ENCODE results near the gene NUDT4B.
"Not testable (repeated sequence)": the region's sequence is repeated elsewhere in the genome, so short reads cannot be mapped to it uniquely, and the experiment has no call there.

DNA sequence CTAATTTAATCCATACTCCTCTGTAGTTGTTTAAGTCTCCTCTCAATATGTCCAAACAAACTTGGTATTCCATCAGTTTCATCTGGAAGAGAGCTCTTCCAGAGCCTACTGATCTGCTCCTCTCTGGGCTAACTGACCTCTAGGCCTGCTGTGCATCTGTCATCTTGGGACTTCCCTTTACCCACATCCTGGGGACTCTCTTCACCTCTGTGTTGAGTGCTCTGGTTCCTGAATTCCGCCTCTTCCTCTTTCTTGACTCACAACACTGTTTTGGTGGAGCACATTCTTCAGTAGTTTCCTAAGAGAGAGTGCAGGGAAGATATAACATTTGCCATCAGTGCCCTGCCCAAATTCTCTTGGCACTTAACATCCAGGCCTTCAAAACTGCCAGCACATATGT lies 13.0 kb upstream of the NUDT4B start:
- TF ChIP-seq, protein P1, sequence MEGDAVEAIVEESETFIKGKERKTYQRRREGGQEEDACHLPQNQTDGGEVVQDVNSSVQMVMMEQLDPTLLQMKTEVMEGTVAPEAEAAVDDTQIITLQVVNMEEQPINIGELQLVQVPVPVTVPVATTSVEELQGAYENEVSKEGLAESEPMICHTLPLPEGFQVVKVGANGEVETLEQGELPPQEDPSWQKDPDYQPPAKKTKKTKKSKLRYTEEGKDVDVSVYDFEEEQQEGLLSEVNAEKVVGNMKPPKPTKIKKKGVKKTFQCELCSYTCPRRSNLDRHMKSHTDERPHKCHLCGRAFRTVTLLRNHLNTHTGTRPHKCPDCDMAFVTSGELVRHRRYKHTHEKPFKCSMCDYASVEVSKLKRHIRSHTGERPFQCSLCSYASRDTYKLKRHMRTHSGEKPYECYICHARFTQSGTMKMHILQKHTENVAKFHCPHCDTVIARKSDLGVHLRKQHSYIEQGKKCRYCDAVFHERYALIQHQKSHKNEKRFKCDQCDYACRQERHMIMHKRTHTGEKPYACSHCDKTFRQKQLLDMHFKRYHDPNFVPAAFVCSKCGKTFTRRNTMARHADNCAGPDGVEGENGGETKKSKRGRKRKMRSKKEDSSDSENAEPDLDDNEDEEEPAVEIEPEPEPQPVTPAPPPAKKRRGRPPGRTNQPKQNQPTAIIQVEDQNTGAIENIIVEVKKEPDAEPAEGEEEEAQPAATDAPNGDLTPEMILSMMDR (IDR thresholded peaks at IDR 0.05 in 2 of 3, conservative IDR thresholded peaks at IDR 0.05 in 1 of 3; ENCODE audit: control insufficient read depth in 2 of 3, extremely low read depth in 1 of 3, insufficient read depth in 1 of 3, low read depth in 3 of 3, low read length in 3 of 3), result not testable (repeated sequence)
- TF ChIP-seq PAX5 (IDR thresholded peaks at IDR 0.05; ENCODE audit: borderline replicate concordance, low read depth, low read length), result not testable (repeated sequence)
